HG03060 (cell line): Measurements from ENCODE around the gene MYOZ2.

ENCODE experiments used
- ATAC-seq: cut with Tn5 transposase; IDR thresholded peaks from one replicate; pipeline ENCODE4 v1.9.1; 2021; ENCODE audit warnings: low read depth, moderate number of reproducible peaks; ENCODE audit not compliant: unreplicated experiment

Gene MYOZ2

DNA sequence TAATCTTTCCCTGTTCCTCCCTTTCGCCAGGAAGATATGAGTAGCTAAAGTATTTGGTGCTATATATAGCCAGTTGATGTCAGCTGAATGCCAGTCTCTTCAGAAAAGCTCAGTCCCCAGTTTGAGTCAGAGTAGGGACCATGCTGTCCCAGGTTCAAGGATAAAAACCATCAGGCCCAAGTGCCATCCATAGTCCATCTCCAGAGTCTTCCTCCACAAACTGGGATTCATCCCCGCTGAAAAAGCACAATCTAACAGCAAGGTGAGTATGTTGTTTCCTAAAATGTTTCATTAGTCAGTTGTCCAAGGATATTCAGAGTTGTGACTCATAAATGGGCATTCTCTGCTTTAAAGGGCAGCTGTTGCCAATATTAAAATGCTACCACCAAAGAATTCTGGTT lies at the start of gene MYOZ2:
Gene MYOZ2 (plus strand): TSS at position 112 of the 401 bp plus-strand sequence. CDS start 694 bp downstream, outside the sequence.
- no peak for ATAC-seq

DNA sequence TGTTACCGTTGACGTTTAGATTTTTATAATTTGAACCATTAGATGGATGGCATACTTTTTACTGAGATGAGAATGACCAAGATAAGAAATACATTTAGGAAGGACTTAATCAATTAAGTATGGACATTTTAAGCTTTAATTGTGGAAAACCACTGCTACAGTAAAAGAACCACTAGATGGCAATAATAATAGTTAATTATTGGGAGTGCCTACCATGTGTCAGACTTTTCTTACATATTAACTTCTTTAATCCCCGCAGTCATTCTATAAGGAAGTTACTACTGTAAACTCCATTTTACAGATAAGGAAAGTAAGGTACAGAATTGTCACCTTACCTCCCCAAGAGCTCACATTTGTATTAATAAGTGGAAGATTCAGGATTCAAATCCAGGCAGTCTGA lies 48.5 kb upstream of the MYOZ2 start:
- no peak for ATAC-seq

DNA sequence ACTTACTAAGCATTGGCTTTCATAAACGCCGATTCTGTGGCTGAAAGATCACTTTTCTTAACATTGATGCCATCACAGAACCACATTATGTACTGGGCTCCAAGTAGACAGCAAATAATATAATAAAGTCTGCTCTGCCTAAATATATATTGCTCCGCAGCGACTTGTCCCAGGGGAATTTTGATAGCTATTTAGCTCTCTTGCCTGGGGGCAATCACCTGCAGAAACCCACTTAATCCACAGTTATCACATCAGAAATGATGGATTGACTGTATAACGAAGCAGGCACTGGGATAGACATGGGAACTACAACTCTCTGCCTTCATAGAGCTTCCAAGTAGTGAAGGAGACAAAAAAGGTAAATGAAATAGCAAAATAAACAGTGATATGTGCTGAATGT lies 48.0 kb upstream of the MYOZ2 start:
- ATAC-seq = no peak

DNA sequence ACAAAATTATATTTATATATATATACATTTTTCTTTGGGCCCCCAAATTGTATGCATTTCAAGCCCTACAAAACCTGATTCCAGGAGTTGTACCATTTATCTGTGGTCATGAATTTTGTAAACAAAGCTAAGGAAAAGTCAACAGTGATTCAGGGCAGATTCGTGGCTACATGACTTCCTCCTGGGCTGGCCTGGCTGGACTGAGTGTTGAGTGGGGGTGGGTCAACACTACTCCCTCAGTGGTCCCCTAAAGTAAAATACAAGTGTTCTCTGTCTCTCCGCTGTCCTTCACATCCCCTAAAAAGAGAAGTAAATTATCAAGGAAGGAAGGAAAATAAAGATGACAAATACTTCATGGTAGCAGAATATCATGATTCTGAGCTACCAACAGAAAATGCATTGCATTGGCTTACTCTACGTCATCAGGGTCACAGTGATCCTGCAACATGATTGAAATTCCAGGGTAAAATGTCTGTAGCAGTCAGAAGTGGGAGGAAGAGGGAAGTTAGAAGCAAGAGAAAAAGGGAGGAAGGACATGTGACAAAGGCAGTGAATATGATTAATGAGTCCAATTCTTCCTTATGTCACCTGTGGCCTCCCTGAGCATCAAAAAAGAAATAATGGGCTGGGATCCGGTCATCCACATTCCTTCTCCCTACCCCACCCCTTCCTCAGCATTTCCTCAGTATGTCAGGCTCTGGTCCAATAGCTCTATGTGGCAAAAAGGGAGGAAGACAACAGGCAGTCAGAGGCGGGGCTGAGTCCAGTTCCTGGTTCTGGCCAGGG lies 42.4 kb upstream of the MYOZ2 start:
- no peak for ATAC-seq

DNA sequence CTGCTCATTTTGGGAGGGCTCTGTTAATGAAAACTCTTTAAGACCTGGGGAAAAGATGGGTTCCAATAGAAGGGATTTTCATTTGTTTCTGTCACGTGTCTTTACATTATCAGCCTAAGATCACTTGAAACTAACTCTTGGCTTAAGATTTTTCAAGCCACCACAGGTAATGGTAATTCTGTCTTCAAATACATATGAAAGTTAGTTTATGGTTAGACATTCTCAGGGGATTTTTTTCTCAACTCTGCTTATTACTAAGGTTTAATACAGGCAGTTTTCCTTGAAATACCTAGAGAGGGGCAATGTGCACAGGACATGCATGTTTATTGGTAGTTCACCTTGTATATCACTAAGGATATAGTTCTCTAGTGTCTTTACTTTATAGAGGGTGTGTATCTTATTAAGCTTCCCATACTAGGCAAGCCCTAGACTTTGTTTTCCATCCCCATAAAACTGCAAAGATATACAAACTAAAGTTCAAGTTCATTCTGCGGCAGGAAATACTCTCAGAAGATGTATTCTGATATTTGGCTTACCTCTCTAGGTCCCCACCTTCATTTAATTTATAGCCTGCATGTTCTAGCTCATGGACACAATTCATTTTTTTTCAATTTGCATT lies 38.2 kb upstream of the MYOZ2 start:
- no peak for ATAC-seq

DNA sequence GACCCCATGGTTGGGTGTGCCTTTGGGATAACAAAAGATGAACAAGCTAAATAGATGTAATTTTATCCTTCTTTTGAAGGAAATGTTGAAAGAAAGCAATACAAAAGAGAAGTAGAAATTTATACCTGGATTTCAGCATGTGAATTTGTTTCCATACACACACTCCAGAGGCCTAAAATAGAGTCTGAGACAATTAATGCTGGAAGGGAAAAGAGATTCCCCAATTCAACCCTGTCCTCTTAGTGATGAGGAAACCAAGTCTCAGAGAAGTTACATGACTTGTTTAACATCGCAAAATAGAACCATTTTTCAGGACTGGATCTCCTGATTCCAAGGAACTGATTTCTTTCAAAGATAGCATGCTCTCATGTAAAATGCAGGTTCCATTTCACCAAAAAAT lies 37.3 kb upstream of the MYOZ2 start:
- ATAC-seq = no peak

DNA sequence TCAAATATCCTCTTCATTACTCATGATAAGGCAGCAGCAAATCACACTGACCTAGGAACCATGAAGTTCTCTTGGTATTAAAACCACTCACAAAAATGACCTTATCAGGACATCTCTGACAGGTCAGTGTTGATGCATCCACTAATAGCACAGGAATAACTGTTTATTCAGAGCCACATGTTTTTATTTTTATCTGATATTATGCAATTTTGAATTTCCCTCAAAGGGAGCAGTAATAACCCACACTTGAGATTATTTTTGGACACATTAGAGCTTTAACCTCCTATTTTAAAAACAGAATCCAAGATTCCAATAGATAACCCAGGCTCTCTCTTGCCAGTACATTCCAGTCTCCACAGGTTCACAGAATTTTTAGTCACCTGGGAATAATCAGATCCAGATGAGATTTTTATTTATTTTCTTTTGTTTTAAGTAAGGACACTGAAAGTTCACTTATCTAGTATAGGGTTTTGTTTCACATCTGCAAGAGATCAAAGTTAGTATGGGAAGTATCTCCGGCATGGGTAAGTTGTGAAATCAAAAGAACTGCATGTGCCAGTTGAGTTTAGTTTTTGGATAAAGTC lies 36.3 kb upstream of the MYOZ2 start:
- ATAC-seq = no peak

DNA sequence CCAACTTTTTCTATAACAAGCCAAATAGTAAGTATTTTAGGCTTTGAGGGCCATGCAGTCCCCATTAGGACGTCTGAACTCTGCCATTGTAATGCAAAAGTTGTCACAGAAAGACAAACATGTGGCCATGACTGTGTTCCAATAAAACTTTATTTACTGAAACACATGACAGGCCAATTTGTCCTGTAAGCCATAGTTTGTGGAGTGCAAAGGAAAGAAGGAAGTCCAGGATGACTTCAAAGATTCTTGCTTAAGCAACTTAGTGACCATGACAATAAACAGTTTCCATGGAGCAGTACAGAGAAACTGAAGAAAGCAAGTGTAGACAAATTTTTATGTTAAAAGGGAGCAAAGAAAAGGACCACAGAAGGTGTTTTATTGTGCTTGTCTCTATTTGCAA lies 35.0 kb upstream of the MYOZ2 start:
- no peak for ATAC-seq

DNA sequence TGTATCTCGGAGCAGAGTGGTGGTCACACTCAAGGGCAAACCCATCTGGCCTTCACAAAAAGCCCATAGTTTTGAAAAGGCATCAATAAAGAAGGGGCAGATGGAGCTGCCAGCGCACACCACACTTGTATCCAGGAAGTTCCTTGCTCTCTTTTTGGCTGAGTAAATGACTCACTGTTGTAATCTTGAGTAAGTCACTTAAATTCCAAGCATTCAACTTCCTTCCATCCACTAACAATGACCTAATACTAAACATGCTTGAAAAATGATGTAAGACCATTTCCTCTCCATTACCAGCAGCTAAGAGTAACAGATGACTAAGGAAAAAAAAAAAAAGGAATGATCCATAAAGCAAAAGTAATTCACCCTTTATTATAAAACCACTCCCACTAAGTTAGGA lies 32.4 kb upstream of the MYOZ2 start:
- no peak for ATAC-seq

DNA sequence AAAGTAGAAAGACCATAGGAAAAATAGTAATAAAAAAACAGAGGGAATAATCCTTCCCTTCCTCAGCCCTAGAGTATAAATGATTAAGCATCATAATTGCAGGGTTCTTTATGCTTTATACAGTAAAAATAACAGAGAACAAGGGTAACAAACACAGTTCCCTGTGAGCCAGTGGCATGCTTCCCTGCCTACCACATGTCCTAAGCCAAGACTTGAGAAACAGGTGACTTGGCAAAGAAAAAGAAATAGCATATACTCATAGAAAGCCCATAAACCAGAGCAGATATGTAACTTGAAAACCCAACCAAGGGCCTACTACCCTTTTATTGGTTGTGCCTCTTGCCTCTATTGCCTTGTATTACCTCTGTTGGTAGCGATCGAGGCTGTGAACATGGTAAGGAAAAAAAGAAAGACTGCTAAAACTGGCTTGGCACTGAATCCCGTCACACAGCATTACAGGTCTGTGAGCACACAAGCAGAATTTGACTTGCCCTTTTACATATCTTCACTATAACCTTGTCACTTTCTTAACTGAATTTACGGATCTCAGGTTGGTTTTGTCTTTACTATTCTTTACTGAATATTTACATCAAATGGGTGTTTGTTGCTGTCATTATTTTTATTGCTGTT lies 30.9 kb upstream of the MYOZ2 start:
- ATAC-seq = no peak

DNA sequence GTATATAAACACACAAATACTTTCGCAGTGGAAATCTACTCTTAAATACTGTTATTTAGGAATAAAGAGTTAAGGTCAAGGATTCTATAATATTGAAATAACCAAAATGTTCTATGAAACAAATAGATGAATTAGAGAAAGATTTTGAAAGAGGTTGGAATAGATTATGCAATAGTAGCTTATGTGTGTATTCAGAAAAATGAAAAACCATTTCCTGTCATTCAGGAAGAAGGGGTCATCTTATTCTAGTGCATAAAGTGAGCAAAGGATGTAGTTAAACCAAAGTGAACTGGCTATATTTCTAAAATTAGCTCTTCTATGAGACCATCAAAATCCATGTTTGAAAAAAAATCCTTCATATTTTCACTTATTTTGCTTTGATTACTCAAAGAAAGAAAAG lies 30.0 kb upstream of the MYOZ2 start:
- ATAC-seq = no peak

DNA sequence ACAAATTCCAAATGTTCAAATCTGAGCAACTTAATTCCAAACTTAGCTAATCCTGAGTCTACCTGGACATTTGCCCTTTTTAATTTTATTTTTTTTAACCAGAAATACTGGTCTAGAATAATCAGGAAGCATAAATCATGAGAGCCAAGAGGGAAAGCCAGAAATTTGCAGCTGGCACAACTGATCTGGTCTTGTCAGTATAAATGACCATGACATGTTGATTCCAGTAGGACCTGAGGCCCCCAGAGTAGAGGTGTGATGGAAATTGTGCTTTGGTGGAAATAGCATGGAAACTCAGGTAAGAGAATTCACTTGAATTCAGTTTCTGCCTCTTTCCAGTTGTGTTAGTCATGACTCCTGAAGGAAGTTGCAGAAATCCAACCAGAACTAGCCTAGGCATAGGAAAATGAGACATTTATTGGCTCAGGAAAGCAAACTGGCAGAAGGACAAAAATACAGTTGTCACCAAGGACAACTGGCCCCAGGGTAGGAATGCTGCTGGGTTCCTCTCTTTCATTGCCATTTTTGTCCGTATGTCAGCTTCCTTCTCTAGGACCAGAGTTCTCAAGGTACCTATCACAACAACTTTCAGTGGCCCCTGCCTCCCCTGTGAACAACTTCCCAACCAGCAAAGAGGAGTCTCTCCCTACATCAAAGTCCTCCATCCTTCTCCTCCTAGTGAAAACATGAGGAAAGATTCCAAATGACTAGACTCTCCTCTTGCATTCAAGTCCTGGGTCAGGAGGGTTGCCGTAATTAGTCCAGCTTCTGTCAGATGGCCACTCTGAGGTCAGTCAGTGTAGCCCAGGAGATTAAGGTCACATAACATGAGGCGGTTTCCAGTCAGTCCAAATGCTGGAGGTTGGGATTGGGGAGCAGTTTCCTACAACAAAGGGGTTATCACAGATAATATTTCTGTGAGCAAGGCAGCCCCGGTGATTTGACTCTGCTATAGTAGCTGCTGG lies 29.3 kb upstream of the MYOZ2 start:
- ATAC-seq = no peak

DNA sequence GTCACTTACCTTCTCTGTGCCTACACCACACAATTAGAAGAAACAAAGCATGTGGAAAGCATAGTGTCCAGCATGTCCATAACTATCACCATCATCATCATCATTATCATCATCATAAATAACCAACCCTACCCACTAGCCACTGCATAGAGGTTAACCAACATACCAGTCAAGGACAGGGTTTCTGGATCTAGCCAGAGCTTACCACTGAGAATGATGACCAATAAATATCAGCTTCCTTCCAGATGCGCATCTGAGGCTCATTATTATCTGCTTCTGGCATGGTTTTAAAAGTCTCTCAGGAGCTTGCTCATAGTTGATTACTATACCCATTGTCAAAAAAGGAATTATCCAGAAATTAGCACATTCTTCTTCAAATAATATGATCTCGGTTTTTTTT lies 25.5 kb upstream of the MYOZ2 start:
- no peak for ATAC-seq

DNA sequence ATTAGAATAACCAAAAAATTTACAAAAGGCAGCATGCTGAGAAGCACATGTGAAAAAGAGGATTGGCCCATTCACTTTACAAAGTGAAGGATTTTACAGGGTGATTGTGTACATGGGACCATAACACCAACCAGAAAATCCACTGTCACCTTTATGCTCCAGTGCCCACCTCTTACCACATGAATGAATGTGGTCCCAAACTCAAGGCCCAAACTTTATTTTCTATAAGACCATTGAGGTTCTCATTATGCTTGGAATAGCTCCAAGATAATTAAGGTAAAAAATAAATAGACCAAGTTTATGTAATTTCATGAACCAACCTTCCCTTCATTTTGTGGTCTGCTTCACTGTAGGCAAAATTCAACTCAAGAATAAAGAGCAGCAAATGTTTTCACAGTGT lies 24.3 kb upstream of the MYOZ2 start:
- no peak for ATAC-seq

DNA sequence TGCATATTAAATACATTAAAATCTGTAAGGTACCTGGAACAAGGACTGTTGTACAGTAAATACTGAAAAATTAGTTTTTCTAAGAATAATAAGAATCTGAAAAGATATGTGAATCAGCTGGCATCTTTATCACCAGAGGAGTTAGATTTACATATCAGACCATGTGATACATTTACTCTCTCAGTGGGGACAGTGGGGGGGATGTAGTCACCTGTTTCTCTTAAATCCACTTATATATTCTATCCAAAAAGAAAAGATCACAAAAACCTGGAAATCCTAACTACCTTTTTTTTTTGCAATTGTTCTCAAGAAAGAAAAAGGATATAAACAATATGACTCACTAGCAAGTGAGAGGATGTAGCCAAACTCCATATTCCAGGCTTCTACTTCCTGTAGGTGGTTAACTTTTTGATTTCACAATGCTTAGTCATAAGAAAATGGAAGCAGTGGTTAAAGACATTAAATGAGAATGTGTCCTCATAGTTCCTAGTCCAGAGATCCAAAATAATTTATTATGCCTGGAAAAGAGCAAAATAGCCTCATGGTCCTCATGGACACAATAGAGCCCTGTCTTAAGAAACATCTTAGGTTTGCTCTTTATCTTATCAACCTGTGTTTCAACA lies 22.5 kb upstream of the MYOZ2 start:
- no peak for ATAC-seq

DNA sequence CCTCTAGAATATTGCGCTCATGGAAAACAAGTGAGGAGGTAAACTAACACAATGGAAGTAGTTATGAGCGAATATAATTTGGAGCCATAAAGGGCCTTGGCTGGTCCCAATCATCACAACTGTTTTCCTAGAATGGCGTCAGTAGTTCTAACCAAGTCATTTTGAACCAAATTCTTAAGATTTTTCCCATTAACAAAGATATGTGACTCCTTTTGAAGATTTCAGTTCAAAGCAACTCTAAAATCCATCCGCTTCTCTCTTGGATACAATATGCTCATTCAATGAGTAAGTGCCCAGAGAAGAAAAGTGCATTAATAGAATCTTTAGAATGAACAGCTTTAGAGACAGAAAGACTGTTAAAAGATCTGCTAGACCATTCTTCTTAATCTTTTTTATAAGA lies 19.6 kb upstream of the MYOZ2 start:
- ATAC-seq = no peak

DNA sequence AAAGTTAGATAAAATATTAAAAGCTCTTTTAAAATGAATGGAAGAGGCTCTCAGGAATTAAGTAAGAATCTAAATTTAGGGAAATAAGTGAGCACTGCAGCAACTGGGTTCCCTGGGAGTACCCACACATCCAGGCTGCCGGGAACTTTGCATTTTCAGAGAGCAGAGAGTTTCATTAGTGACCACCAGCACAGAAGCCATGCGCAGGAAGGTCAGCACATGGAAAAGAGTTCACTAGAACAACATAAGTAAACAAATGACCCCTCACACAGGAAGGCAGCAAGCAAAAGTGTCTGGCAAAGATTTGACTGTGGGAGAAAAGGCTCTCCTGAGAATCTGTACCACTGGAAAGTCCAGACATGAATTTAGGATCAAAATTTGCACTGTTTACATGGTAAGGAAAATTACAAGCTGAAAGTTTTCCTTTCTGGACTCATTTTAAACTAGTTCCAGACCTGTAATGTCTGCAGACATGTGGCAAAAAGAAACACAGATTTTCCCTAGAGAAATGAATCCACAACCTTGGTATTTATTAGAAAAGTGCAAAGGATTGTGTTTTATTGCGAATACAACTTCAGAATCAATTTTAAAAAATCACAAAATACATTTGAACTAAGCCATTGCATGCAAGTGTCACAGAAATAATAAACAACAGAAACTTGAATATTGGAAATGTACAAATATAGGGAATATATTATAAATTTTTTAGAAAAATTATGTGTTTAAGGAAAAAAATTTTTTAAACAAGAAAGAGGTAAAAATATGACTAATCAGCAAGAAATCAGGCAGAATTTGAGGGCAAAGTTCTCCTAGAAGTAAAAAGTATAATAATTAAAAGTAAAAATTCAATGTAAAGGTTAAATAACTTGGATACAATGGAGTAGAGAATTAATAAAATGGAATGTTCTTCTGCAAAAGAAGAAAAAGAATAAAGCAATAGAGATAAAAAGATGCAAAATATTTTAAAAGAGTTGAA lies 18.4 kb upstream of the MYOZ2 start:
- ATAC-seq = no peak

DNA sequence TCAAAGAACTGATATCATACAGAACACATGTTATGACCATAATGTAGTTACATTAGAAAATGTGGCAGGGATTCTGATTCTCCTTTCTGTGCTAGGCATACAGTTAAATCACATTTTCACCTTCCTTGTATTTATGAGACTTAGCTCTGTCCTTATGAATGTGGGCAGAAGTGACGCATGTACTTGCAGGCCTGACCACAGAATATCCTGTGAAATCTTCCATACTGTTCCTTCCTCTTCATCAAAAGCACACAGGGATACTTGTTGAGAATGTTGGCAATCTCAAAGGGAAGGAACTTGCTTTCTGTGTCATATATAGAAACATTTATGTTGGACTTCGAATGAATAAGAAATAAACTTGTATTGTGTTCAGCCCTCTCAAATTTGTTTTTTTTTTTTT lies 17.2 kb upstream of the MYOZ2 start:
- ATAC-seq = no peak

DNA sequence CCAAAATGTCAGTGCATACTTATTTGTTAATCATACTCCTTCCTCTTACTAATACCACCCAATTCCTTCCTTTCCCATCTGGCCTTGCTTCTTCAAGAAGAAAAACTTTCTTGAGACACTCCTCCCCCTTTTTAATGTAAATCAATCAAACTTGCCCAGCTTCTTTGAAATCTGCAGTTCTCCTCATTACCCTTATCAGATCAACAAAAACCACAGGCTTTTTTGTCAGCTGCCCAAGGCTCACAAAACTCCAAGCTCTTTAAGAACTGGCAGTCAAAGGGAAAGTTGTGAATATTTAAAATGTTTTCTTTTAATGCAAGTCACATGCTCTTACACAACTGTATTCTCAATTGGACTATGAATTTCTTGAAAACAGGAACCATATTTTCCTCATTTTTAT lies 11.3 kb upstream of the MYOZ2 start:
- no peak for ATAC-seq
